Parathyroid adenoma (tissue), 2 donors: ENCODE results near the gene CLDN6.

ENCODE experiments used
- H2AFZ ChIP-seq: fragments of 300-600 bp; sonication (generic); one replicate; pipeline ENCODE4 v1.7.0; 2017; ENCODE audit warnings: antibody characterized with exemption, mild to moderate bottlenecking
- H3K27ac ChIP-seq: fragments of 300-600 bp; sonication (generic); one replicate; pipeline ENCODE4 v1.7.0; 2017
- H3K27me3 ChIP-seq: fragments of 300-600 bp; sonication (generic); one replicate; pipeline ENCODE4 v1.7.0; 2017; ENCODE audit warnings: low read length; ENCODE audit not compliant: control insufficient read depth, insufficient read depth
- H3K36me3 ChIP-seq: fragments of 300-600 bp; sonication (generic); one replicate; pipeline ENCODE4 v1.7.0; 2017; ENCODE audit warnings: low read length; ENCODE audit not compliant: control insufficient read depth, insufficient read depth
- H3K4me1 ChIP-seq: fragments of 300-600 bp; sonication (generic); one replicate; pipeline ENCODE4 v1.7.0; 2017; ENCODE audit warnings: control low read depth
- H3K4me2 ChIP-seq: fragments of 300-600 bp; sonication (generic); one replicate; pipeline ENCODE4 v1.7.0; 2017; ENCODE audit warnings: low read length
- H3K4me3 ChIP-seq: fragments of 300-600 bp; sonication (generic); one replicate; pipeline ENCODE4 v1.7.0; 2017; ENCODE audit warnings: low read depth, low read length
- H3K79me2 ChIP-seq: fragments of 300-600 bp; sonication (generic); one replicate; pipeline ENCODE4 v1.7.0; 2017; ENCODE audit warnings: control low read depth
- H3K9ac ChIP-seq: fragments of 300-600 bp; sonication (generic); one replicate; pipeline ENCODE4 v1.7.0; 2017; ENCODE audit warnings: mild to moderate bottlenecking
- H3K9me3 ChIP-seq: fragments of 300-600 bp; sonication (generic); one replicate; pipeline ENCODE4 v1.7.0; 2017; ENCODE audit warnings: low read length; ENCODE audit not compliant: control insufficient read depth
- CTCF ChIP-seq: fragments of 300-600 bp; sonication (generic); IDR thresholded peaks from one replicate; pipeline ENCODE4 v1.7.0; 2017; ENCODE audit warnings: antibody characterized with exemption, mild to moderate bottlenecking
- donor health status: primary hyperparathyroidism.

Gene CLDN6

DNA sequence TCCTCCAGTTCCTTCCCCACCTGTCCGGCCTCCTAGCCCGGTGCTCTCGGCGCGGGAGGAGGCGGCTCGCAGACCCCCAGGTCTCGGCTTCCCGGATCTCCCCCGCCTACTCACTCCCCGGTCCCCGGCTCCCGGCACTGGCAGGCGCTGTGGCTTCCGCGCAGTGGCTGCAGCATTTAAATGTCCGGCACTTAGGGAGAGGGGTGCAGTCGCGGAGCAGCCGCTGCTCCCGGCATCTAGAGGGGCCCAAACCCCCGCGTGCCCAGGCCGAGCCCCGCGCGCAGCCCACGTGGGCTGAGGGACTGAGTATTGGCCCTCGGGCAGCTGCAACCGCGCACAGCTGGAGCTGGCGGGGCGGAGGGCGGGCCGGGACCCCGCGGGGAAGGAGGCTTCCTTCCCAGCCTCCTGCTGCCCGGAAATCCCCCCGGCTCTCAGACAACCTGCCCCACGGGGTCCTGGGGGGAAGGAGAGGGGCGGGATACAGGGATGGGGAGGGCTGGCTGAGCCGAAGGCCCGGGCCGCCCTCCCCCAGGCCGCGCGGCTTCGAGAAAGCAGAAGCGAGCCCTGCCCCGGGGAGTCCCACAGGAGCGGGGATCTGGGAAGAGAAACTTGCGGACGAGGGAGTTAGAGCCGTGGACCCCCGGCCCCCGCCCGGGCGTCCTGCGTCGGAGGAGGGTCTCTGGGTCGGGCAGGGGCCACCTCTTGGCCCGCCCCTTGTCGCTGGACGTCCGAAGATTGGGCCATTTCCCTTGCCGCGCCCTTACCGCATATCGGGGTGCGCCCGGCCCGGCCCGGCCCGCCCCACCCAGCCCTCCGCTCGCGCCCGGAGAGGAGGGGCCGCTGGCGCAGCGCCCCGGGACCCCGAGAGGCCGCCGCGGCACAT, 28.0 kb upstream of the CLDN6 start, which contains the start of gene MMP25:
MMP25 (plus strand) TSS at position 804 of the 883 bp plus-strand sequence. CDS start 357 bp downstream, outside the sequence.
- Histone ChIP-seq H2AFZ (peak within 1 kb of the TSS; percentile 60), H3K27me3 (peaks cover 9% of the 10 kb centered on the region), H3K4me1 (peaks cover 3% of the 10 kb centered on the region), H3K4me2 (peak within 1 kb of the TSS; percentile 66), H3K4me3 (peak within 1 kb of the TSS; percentile 42), H3K36me3 (no peaks in the 10 kb centered on the region), H3K9me3 (no peaks in the 10 kb centered on the region), H3K27ac (no peak within 1 kb of the TSS), H3K79me2 (no peaks in the 10 kb centered on the region), H3K9ac (no peak within 1 kb of the TSS)
- no peak for TF ChIP-seq CTCF

DNA sequence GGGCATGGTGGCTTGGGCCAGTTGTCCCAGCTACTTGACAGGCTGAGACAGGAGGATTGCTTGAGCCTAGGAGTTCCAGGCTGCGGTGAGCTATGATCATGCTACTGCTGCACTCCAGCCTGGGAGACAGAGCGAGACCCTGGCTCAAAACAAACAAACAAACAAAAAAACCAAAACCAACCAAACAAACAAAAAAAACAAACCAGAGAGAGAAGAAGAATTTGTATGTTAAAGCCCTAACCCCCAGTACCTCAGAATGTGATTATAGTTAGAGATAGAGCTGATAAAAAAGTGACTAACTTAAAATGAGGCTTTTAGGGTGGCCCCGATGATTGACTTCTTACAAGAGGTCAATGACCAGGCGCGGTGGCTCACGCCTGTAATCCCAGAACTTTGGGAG, 26.7 kb upstream of the CLDN6 start:
- no peak overlapping the region for H2AFZ ChIP-seq
- no peak overlapping the region for H3K4me3 ChIP-seq
- peaks cover 3% of the 10 kb centered on the region for H3K4me1 ChIP-seq
- H3K9me3 ChIP-seq: no peaks in the 10 kb centered on the region
- no peaks in the 10 kb centered on the region for H3K36me3 ChIP-seq
- no peak overlapping the region for H3K27ac ChIP-seq
- no peak for TF ChIP-seq CTCF
- H3K27me3 ChIP-seq: peaks cover 9% of the 10 kb centered on the region
- H3K9ac ChIP-seq: no peak overlapping the region
- no peaks in the 10 kb centered on the region for H3K79me2 ChIP-seq
- no peak overlapping the region for H3K4me2 ChIP-seq

- no peaks in the 10 kb centered on the region for H3K79me2 ChIP-seq
- H3K9me3 ChIP-seq: no peaks in the 10 kb centered on the region
- no peaks in the 10 kb centered on the region for H3K36me3 ChIP-seq
- H3K9ac ChIP-seq: no peak overlapping the region
- peaks cover 9% of the 10 kb centered on the region for H3K27me3 ChIP-seq
- TF ChIP-seq CTCF: no peak
- H3K4me2 ChIP-seq: no peak overlapping the region
- H3K4me1 ChIP-seq: peaks cover 3% of the 10 kb centered on the region
- H3K4me3 ChIP-seq: no peak overlapping the region
- no peak overlapping the region for H2AFZ ChIP-seq
- H3K27ac ChIP-seq: no peak overlapping the region
Measured at GRCh38 chr16:3042376-3042775, 24.4 kb upstream of the CLDN6 start.

DNA sequence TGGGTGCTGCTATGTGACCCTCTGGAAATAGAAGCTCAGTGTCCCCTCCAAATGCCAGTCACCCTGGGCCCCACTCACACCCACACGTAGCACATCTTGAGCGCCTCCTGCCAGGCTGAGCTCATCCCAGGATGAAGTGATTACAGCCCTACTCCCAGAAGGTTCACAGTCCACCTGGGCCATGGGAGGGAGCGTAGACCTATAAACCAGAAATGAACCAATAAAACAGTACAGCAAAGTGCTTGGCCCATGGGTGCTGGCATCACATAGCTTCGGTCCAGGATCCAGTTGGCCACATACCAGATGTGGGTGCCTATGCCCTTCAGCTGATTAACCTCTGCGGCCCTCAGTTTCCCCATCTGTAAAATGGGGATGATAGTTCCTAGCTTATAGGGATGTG, 20.9 kb upstream of the CLDN6 start:
- Histone ChIP-seq H3K27ac (no peak overlapping the region), H3K4me2 (no peak overlapping the region), H3K27me3 (no peaks in the 10 kb centered on the region), H3K4me3 (no peak overlapping the region), H3K9me3 (no peaks in the 10 kb centered on the region), H3K79me2 (no peaks in the 10 kb centered on the region), H3K36me3 (no peaks in the 10 kb centered on the region), H3K4me1 (no peaks in the 10 kb centered on the region), H2AFZ (no peak overlapping the region), H3K9ac (no peak overlapping the region)
- no peak for TF ChIP-seq CTCF

GRCh38 chr16:3038256-3038655, 20.3 kb upstream of the CLDN6 start:
- no peak overlapping the region for H3K4me2 ChIP-seq
- no peaks in the 10 kb centered on the region for H3K4me1 ChIP-seq
- no peaks in the 10 kb centered on the region for H3K9me3 ChIP-seq
- H2AFZ ChIP-seq: no peak overlapping the region
- H3K27ac ChIP-seq: no peak overlapping the region
- no peak overlapping the region for H3K4me3 ChIP-seq
- no peaks in the 10 kb centered on the region for H3K36me3 ChIP-seq
- no peaks in the 10 kb centered on the region for H3K27me3 ChIP-seq
- H3K9ac ChIP-seq: no peak overlapping the region
- no peak for TF ChIP-seq CTCF
- no peaks in the 10 kb centered on the region for H3K79me2 ChIP-seq
